Endothelial cell of umbilical vein (primary cell): ENCODE results near the gene MORC3. TPM values are rescaled to one million over a fixed set of nuclear protein-coding genes. Genes with fewer than 3 reads are reported as not detected.
A peak's percentile ranks its signal among the peaks of the same experiment; 100 is the strongest.
"Not testable (repeated sequence)": the region's sequence is repeated elsewhere in the genome, so short reads cannot be mapped to it uniquely, and the experiment has no call there.

Experiments used
- BruUV-seq: library from RNA; stranded (reverse); fragments of 400-500 nt; replicated peaks from 2 replicates; lab custom pipeline; 2021; lab: Mats Ljungman, UMichigan
- CTCF ChIA-PET: fragments of 300-600, 350-600 bp; sonication (Branson Sonifier 250); formaldehyde crosslinking; loops from one replicate; lab custom pipeline; 2021; ENCODE audit warnings: antibody characterized with exemption, inconsistent platforms; lab: Charles Lee
- POLR2A ChIA-PET: fragments of 300-600, 350-600 bp; sonication (Branson Sonifier 250); formaldehyde crosslinking; loops from one replicate; lab custom pipeline; 2021; ENCODE audit warnings: antibody characterized with exemption, inconsistent platforms; lab: Charles Lee
- DNase-seq: peaks from one replicate; pipeline ENCODE4 v3.0.0-alpha.2; 2011; ENCODE audit warnings: low read depth, low spot score
- FAIRE-seq: peaks from 2 replicates; lab custom pipeline; 2011; peaks lifted over from hg19 to GRCh38; lab: Jason Lieb, UNC
- H2AFZ ChIP-seq: 2 replicates; pipeline ENCODE4 v1.6.0; 2012; ENCODE audit warnings: low read depth, low read length, control low read depth, inconsistent platforms
- H3K27ac ChIP-seq: 2 replicates; pipeline ENCODE4 v1.5.1; 2011; ENCODE audit warnings: low read depth, mild to moderate bottlenecking, control low read depth, low read length, moderate library complexity; ENCODE audit not compliant: insufficient read depth
- H3K27me3 ChIP-seq, 2 experiments: 2 replicates each; pipeline versions ENCODE4 v1.6.0 to v1.6.1; 2011; ENCODE audit warnings: low read length in 2 of 2, mixed read lengths in 1 of 2; ENCODE audit not compliant: control insufficient read depth in 2 of 2, insufficient read depth in 2 of 2
- H3K36me3 ChIP-seq, 2 experiments: 2 replicates in 1 of 2; 3 replicates in 1 of 2; pipeline ENCODE4 v1.5.1; 2011; ENCODE audit warnings: low read length in 2 of 2, mild to moderate bottlenecking in 1 of 2, moderate library complexity in 1 of 2; ENCODE audit not compliant: control insufficient read depth in 2 of 2, insufficient read depth in 2 of 2; ENCODE audit errors: extremely low read depth in 1 of 2
- H3K4me1 ChIP-seq: 3 replicates; pipeline ENCODE4 v1.5.1; 2011; ENCODE audit warnings: mild to moderate bottlenecking, low read length; ENCODE audit not compliant: control insufficient read depth, insufficient read depth; ENCODE audit errors: extremely low read depth
- H3K4me2 ChIP-seq: 2 replicates; pipeline ENCODE4 v1.6.1; 2011; ENCODE audit warnings: low read length, control low read depth, mixed read lengths; ENCODE audit not compliant: insufficient read depth
- H3K4me3 ChIP-seq, 3 experiments: fragments of 200-600 bp in 1 of 3; sonication (generic), shearing (Covaris generic) in 1 of 3; replicated peaks in 1 of 3; 2 replicates each; pipeline ENCODE4 v1.5.1; 2011 to 2016; ENCODE audit warnings: control low read depth in 3 of 3, low read length in 3 of 3, mild to moderate bottlenecking in 2 of 3, inconsistent platforms in 1 of 3, low read depth in 1 of 3, moderate library complexity in 1 of 3; ENCODE audit not compliant: insufficient read depth in 1 of 3
- H3K79me2 ChIP-seq: 2 replicates; pipeline ENCODE4 v1.6.0; 2012; ENCODE audit warnings: low read length, inconsistent platforms; ENCODE audit not compliant: control insufficient read depth, insufficient read depth
- H3K9ac ChIP-seq: replicated peaks from 2 replicates; pipeline ENCODE3; 2011; ENCODE audit warnings: low read length, control low read depth; ENCODE audit not compliant: insufficient read depth; ENCODE audit errors: extremely low read depth
- H3K9me1 ChIP-seq: replicated peaks from 3 replicates; pipeline ENCODE4 v1.6.0; 2011; ENCODE audit warnings: mild to moderate bottlenecking, low read length; ENCODE audit not compliant: control insufficient read depth, insufficient read depth; ENCODE audit errors: extremely low read depth
- H3K9me3 ChIP-seq: replicated peaks from 2 replicates; pipeline ENCODE4 v1.5.1; 2012; ENCODE audit warnings: low read length, inconsistent platforms; ENCODE audit not compliant: control insufficient read depth, insufficient read depth
- H4K20me1 ChIP-seq: replicated peaks from 2 replicates; pipeline ENCODE3; 2011; ENCODE audit warnings: mild to moderate bottlenecking, low read length; ENCODE audit not compliant: control insufficient read depth, insufficient read depth; ENCODE audit errors: extremely low read depth
- EZH2 ChIP-seq: IDR thresholded peaks from 2 replicates; pipeline ENCODE4 v1.6.1; 2012; ENCODE audit warnings: borderline replicate concordance, low read depth, mild to moderate bottlenecking, moderate library complexity, low read length, inconsistent platforms; ENCODE audit not compliant: severe bottlenecking
- FOS ChIP-seq: IDR thresholded peaks from 2 replicates; pipeline ENCODE4 v1.6.1; 2011; ENCODE audit warnings: mild to moderate bottlenecking, low read length, moderate library complexity, borderline replicate concordance; ENCODE audit not compliant: insufficient read depth
- GATA2 ChIP-seq: IDR thresholded peaks from 2 replicates; pipeline ENCODE4 v1.7.0; 2011; ENCODE audit warnings: low read depth, mild to moderate bottlenecking, moderate library complexity, mixed read lengths, low read length; ENCODE audit not compliant: insufficient read length, insufficient read depth
- JUN ChIP-seq: IDR thresholded peaks from 2 replicates; pipeline ENCODE4 v1.6.1; 2011; ENCODE audit warnings: borderline replicate concordance, low read depth; ENCODE audit not compliant: insufficient read length, insufficient read depth
- MYC ChIP-seq: IDR thresholded peaks from one replicate; pipeline ENCODE4 v1.6.1; 2011; ENCODE audit warnings: mild to moderate bottlenecking, low read depth, low read length
- POLR2A ChIP-seq: IDR thresholded peaks from 2 replicates; pipeline ENCODE4 v1.6.1; 2012; ENCODE audit warnings: low read depth, mild to moderate bottlenecking, control low read depth, low read length
- POLR2AphosphoS5 ChIP-seq: IDR thresholded peaks from 2 replicates; pipeline ENCODE4 v1.6.1; 2012; ENCODE audit warnings: low read depth, mild to moderate bottlenecking, control low read depth, low read length, moderate library complexity; ENCODE audit not compliant: insufficient read depth
- dilution Hi-C: fragments of 300-500 bp; cut with MboI; formaldehyde crosslinking; loops from one replicate; pipeline ENCODE4 v1.15.0; 2019; ENCODE audit warnings: low sequenced_read_pairs; ENCODE audit not compliant: extremely low pct_ligation_motif_present
- intact Hi-C: fragments of 100-400 bp; cut with micrococcal nuclease; formaldehyde crosslinking; loops from one replicate; pipeline ENCODE4 v1.10.0; 2022
- polyA plus RNA-seq, 4 experiments: library from polyadenylated mRNA; depleted of rRNA in 3 of 4; stranded (reverse) in 3 of 4; unstranded in 1 of 4; fragments of >200 nt; gene quantifications; 2 replicates each; pipeline versions ENCODE4 v1.2.1 to v1.2.3, GENCODE V29; 2011 to 2012; ENCODE audit warnings: missing spikeins in 1 of 4
- total RNA-seq: library from RNA; stranded (reverse); gene quantifications from 2 replicates; pipeline ENCODE4 v1.2.3, GENCODE V29; 2021
- TF ChIP-seq, protein P1 (sequence below): IDR thresholded peaks from 2 replicates; pipeline ENCODE4 v1.6.1; 2011; ENCODE audit not compliant: insufficient read depth, insufficient read length
- TF ChIP-seq, protein P2 (sequence below), 2 donors: IDR thresholded peaks; 1 replicate in 1 of 2; 2 replicates in 1 of 2; pipeline ENCODE4 v1.5.1; 2011; ENCODE audit warnings: low read length in 2 of 2, mild to moderate bottlenecking in 2 of 2, moderate library complexity in 2 of 2, control low read depth in 1 of 2, inconsistent platforms in 1 of 2, low read depth in 1 of 2; ENCODE audit not compliant: insufficient read depth in 1 of 2; ENCODE audit errors: extremely low read depth in 1 of 2

MORC3 gene
- total and polyA plus RNA-seq, 2 donors (not counting 3 experiments of a cell fraction or from before 2014, with no cell fraction given), result 7.3 to 25.3 TPM

DNA sequence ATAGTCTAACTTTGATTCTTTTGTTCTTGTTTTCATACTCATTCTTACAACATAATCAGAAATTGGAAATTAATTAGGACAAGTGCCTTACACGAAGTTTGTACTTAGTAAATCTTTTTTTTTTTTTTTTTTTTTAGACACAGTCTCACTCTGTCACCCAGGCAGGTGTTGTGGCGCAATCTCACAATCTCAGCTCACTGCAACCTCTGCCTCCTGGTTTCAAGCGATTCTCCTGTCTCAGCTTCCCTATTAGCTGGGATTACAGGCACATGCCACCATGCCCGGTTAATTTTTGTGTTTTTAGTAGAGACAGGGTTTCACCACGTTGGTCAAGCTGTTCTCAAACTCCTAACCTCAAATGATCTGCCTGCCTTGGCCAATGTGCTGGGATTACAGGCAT is 77.6 kb downstream of the MORC3 start:
- Histone ChIP-seq H3K9me1 (no peaks in the 10 kb centered on the region), H2AFZ (no peak overlapping the region), H3K27me3 (no peaks in the 10 kb centered on the region), H3K9ac (no peak overlapping the region), H3K4me1 (no peaks in the 10 kb centered on the region), H3K4me3 (no peak overlapping the region), H4K20me1 (no peaks in the 10 kb centered on the region), H3K4me2 (no peak overlapping the region), H3K9me3 (no peaks in the 10 kb centered on the region), H3K79me2 (no peaks in the 10 kb centered on the region), H3K27ac (no peak overlapping the region), H3K36me3 (peaks cover 0 to 3% of the 10 kb centered on the region in 2 experiments)
- FAIRE-seq, result peak; percentile 12
- ChIA-PET POLR2A (interaction anchor here (0.7 kb wide), 1 partner anchor 977 kb away, joined by 5 read pairs; no protein-coding TSS in a partner anchor), CTCF (interaction anchor here (0.6 to 1.4 kb wide), 2 partner anchors 10 to 275 kb away, joined by 3 read pairs; no protein-coding TSS in a partner anchor)
- dilution Hi-C loops, result no loop called here
- intact Hi-C loops, result no loop called here
- no TSS peak for BruUV-seq
- no peak for DNase-seq
- no peak for TF ChIP-seq FOS
- TF ChIP-seq, protein P1, sequence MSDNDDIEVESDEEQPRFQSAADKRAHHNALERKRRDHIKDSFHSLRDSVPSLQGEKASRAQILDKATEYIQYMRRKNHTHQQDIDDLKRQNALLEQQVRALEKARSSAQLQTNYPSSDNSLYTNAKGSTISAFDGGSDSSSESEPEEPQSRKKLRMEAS, result no peak
- no peak for TF ChIP-seq EZH2
- TF ChIP-seq, protein P2, sequence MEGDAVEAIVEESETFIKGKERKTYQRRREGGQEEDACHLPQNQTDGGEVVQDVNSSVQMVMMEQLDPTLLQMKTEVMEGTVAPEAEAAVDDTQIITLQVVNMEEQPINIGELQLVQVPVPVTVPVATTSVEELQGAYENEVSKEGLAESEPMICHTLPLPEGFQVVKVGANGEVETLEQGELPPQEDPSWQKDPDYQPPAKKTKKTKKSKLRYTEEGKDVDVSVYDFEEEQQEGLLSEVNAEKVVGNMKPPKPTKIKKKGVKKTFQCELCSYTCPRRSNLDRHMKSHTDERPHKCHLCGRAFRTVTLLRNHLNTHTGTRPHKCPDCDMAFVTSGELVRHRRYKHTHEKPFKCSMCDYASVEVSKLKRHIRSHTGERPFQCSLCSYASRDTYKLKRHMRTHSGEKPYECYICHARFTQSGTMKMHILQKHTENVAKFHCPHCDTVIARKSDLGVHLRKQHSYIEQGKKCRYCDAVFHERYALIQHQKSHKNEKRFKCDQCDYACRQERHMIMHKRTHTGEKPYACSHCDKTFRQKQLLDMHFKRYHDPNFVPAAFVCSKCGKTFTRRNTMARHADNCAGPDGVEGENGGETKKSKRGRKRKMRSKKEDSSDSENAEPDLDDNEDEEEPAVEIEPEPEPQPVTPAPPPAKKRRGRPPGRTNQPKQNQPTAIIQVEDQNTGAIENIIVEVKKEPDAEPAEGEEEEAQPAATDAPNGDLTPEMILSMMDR (IDR thresholded peaks at IDR 0.05; ENCODE audit: extremely low read depth in 1 of 2, insufficient read depth in 1 of 2, low read depth in 1 of 2, low read length in 2 of 2), result no peak
- TF ChIP-seq POLR2A, result no peak
- TF ChIP-seq JUN, result no peak
- TF ChIP-seq POLR2AphosphoS5, result no peak
- TF ChIP-seq MYC, result no peak
- TF ChIP-seq GATA2, result no peak

DNA sequence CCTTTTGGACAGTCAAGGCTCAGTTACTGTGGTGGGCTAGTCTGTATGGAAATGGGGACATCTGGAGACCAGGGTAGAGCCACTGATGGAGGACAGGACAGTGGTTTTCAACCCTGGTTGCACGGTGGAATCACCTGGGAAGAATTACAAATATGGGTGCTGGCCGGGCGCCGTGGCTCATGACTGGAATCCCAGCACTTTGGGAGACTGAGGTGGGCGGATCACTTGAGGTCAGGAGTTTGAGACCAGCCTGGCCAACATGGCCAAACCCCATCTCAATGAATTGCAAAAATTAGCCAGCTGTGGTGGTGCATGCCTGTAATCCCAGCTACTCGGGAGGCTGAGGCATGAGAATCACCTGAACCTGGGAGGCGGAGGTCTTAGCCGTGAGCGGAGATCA is 79.7 kb downstream of the MORC3 start:
- CTCF ChIA-PET, dilution Hi-C loops, H3K79me2 ChIP-seq, H3K9me3 ChIP-seq, H3K4me3 ChIP-seq, H3K27me3 ChIP-seq, BruUV-seq, FAIRE-seq, H2AFZ ChIP-seq, POLR2A ChIA-PET, H3K27ac ChIP-seq, H3K9ac ChIP-seq, H3K9me1 ChIP-seq, H3K4me1 ChIP-seq, DNase-seq, H3K36me3 ChIP-seq, H4K20me1 ChIP-seq, H3K4me2 ChIP-seq, intact Hi-C loops: not testable (repeated sequence)
